GM10266 (cell line): Measurements from ENCODE around the gene CCDC69.

ENCODE experiments used
- DNase-seq: peaks from one replicate; pipeline ENCODE4 v3.0.0; 2012; ENCODE audit errors: extremely low spot score
- CTCF ChIP-seq: IDR thresholded peaks from 2 replicates; pipeline ENCODE4 v1.5.1; 2012; ENCODE audit warnings: mild to moderate bottlenecking, low read depth; ENCODE audit not compliant: control insufficient read depth, insufficient read depth; ENCODE audit errors: missing control alignments

The CCDC69 gene

GRCh38 chr5:151173711-151174611, 49.9 kb downstream of the CCDC69 start:
- TF ChIP-seq CTCF: no peak
- DNase-seq: no peak

GRCh38 chr5:151171529-151171928, 52.4 kb downstream of the CCDC69 start:
- no peak for TF ChIP-seq CTCF
- DNase-seq: no peak

GRCh38 chr5:151168602-151169344, 55.1 kb downstream of the CCDC69 start:
- no peak for DNase-seq

GRCh38 chr5:151167022-151167421, 56.9 kb downstream of the CCDC69 start:
- no peak for DNase-seq
- no peak for TF ChIP-seq CTCF

More at GRCh38 chr5:151168602-151169344, 55.1 kb downstream of the CCDC69 start:
- no peak for TF ChIP-seq CTCF

- TF ChIP-seq CTCF: peak; percentile 92
- peak; percentile 83 for DNase-seq
Observed at GRCh38 chr5:151164687-151165392, 59.1 kb downstream of the CCDC69 start.

- TF ChIP-seq CTCF: no peak
- no peak for DNase-seq
Observed at GRCh38 chr5:151162776-151163175, 61.1 kb downstream of the CCDC69 start.
